ENCODE data around the gene RGP1.

Gene RGP1

DNA sequence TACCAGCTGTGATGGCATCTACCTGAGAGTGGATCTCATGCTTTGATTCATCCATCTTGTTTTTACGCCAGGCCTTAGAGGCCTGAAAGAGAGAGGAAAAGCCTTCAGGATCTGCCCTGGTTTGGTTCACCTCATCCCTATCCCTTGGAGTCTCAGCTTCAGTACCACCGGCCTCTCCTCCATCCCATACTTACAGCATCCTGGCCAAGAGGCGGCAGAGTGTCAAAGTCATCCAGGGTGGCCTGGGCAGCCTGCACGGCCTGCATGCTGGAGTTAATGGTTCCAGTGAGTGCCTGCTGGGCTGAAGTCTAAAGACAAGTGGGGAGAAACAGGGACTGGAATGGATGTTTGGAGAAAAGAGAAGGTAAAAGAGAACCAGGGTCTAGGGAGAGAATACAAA is 29.5 kb upstream of the RGP1 start:
- no peak for DNase-seq (ENCODE audit: extremely low read depth in 1 of 2, low read depth in 1 of 2)

- DNase-seq (ENCODE audit: extremely low read depth in 1 of 2, low read depth in 1 of 2) = no peak
Measured at GRCh38 chr9:35723426-35723825, 25.7 kb upstream of the RGP1 start.

- DNase-seq (ENCODE audit: extremely low read depth in 1 of 2, low read depth in 1 of 2) = no peak
Measured at GRCh38 chr9:35723908-35724307, 25.2 kb upstream of the RGP1 start.

DNA sequence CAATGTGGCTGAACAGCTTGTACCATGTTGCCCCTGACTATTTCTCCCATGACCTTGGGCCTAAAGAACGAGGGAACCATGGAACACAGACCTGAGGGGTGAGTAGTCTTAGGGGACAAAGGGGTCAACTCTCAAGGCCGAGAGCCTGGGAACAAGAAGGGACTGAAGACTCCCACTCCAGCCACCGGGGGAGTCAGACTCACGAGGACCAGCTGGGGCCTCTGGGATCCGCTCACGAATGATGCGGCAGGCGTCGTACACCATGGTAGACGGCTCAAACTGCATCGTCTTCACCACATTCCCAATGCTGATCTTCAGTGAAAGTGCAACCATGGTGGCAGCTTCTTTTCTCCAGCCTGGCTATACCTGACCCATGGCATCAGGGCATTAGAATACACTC is 23.7 kb upstream of the RGP1 start:
- no peak for DNase-seq (ENCODE audit: extremely low read depth in 1 of 2, low read depth in 1 of 2)

DNA sequence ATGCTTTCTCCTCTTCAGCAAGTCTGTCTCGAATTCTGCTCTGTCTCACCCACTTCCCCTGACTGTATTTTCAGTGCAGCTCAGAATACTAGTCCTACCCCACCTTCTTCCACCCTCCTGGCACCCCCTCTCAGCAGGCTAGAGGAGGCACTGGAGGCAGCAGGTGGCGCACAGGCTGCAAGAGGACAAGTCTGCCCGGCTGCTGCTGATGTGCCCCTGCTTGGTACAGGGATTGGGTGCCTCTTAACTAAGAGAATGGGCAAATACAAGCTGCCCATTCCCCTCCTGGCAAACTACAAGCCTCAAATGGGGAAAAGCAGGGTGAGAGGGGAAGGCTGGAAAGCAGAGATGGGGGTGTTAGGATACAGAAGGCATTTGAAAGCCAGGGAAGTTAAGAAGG is 22.2 kb upstream of the RGP1 start:
- DNase-seq (ENCODE audit: extremely low read depth in 1 of 2, low read depth in 1 of 2) = no peak

- DNase-seq (ENCODE audit: extremely low read depth in 1 of 2, low read depth in 1 of 2) = no peak
Measured at GRCh38 chr9:35727676-35728040, 21.4 kb upstream of the RGP1 start.

DNA sequence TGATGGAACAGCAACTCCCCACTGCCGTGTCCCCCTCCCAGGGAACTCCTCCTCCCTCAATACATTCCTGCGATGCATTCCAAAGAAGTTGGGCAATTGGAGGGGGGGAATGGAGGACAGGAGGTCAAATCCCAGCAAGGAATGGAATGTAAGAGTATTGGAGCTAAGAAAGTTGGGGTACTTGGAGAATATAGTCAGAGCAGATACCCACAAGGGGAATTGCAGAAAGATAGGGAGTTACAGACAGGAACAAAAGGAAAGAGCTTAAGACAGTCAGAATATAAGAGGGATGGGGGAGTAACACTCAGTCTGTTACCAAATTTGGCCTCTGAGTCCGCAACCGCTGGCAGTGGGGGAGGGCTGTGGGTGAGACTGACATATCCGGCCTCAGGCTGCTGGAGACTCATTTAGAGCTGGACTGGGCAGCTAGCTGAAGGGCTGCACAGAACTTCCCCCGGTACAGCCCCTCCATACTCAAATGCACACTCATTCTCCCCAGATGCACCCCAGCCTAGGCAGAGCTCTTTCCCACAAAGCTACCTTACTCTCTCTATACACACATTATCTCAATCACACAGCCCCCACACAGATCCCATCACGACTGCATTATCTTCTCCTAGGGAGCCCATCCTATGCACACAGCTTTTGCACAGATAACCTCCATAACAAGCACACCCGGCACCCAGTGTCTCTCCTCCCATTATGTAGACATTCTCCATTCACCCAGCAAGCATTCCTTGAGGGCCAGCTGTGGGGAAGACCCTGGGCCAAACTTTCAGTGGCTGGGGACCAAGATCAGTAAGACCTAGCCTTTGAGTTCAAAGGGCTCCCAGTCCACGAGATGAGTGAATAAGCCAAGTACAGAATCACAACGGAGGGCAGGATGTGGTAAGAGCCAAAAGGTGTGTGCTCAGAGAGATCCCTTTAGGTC is 20.8 kb upstream of the RGP1 start:
- peak in 1 of 2 donors; percentile 54 for DNase-seq (ENCODE audit: extremely low read depth in 1 of 2, low read depth in 1 of 2)

GRCh38 chr9:35729101-35729500 is 20.0 kb upstream of the RGP1 start:
- DNase-seq (ENCODE audit: extremely low read depth in 1 of 2, low read depth in 1 of 2) = no peak

DNA sequence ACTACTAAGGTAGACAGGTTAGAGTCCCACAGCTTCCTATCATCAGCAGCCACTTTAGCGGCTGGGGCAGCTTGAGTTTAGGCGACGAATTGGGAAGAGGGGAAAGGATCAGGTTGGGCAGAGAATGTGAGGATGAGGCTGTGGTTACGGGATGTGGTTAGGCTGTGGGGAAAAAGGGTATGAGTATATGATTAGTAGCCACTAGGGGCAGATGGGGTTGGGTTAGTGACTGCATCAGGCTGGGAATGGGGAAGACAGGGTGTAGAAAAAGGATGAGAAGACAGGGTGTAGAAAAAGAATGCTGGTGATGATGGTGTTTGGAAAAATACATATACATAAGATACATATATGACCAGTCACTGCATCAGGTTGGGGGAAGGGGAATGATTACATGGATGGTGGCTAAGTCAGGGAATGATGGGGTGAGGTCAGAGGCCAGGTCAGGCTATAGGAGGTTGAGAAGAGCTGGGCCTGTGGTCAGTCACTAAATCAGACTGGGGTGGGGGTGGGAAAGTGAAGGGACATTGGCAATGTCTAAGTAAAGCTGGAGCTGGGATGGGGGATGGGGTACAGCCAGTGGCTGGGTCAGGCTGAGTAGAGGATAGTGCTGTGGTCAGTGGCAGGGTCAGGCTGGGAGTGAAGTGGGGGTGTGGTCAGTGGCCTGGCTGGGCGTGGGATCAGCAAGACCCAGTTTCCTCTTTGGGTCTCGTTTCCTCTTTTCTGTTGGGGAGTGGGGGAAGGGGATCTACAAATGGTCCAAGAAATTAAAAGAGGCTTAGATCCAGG is 19.2 kb upstream of the RGP1 start:
- no peak for DNase-seq (ENCODE audit: extremely low read depth in 1 of 2, low read depth in 1 of 2)

DNA sequence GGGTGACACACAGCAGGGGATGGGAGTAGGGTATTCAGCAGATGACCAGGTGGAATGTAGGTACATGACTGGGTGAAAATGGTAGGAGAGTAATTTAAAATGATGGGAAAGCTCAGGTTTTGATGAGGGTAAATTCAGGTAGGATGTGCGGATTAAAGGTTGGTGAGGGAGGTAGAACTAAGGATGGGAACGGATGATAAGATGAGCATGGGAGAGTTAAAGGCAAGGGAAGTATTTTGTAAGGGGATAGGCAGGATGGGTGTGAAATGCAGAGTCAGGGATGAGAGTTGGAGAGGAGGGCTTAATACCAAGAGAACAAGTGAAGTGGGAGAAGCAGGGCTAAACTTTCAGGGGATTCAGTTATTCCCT is 18.6 kb upstream of the RGP1 start:
- DNase-seq (ENCODE audit: extremely low read depth in 1 of 2, low read depth in 1 of 2) = no peak

GRCh38 chr9:35731415-35732184 is 17.5 kb upstream of the RGP1 start:
- DNase-seq (ENCODE audit: extremely low read depth in 1 of 2, low read depth in 1 of 2) = no peak

GRCh38 chr9:35732185-35732799 is 16.8 kb upstream of the RGP1 start, which contains the start of the genes CREB3 and TLN1:
Gene CREB3, plus strand, starts transcription at chr9:35732666. Its CDS starts 107 bp downstream, at chr9:35732773.
Gene TLN1, minus strand, starts transcription at chr9:35732195. Its CDS starts 6,501 bp downstream, at chr9:35725694.
- DNase-seq (ENCODE audit: extremely low read depth in 1 of 2, low read depth in 1 of 2) = peak; percentile 93 to 98

- DNase-seq (ENCODE audit: extremely low read depth in 1 of 2, low read depth in 1 of 2) = no peak
Measured at GRCh38 chr9:35732800-35733541, 16.1 kb upstream of the RGP1 start.

GRCh38 chr9:35734096-35734495 is 15.0 kb upstream of the RGP1 start:
- no peak for DNase-seq (ENCODE audit: extremely low read depth in 1 of 2, low read depth in 1 of 2)

DNA sequence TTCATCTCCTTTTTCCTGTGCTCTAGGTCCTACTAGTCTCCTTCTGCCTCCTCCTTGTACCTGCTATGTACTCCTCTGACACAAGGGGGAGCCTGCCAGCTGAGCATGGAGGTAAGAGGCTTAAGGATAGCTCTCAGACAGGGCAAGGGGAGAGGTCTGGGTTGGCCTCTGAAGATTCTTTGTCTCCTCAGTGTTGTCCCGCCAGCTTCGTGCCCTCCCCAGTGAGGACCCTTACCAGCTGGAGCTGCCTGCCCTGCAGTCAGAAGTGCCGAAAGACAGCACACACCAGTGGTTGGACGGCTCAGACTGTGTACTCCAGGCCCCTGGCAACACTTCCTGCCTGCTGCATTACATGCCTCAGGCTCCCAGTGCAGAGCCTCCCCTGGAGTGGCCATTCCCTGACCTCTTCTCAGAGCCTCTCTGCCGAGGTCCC is 12.9 kb upstream of the RGP1 start:
- DNase-seq (ENCODE audit: extremely low read depth in 1 of 2, low read depth in 1 of 2) = peak in 1 of 2 donors; percentile 50

DNA sequence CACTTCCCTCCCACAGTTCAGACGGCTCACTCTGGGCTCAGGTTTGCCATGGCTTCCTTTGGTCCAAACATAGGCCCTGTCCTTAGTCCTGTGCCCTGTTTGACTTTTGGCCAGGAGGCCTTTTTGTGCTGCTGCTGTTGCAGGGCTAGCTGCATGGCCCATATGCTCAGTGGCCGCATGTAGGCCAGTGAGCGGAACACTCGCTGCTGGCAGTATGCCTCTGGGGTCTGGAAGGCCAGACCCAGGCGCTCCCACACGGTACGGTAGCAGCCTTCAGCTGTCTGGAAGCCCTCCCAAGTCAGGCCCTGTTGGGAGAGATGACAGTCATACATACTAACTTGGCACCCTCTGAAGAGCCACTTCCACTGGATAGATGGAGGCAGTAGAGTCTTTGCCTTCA is 11.9 kb upstream of the RGP1 start:
- no peak for DNase-seq (ENCODE audit: extremely low read depth in 1 of 2, low read depth in 1 of 2)

- DNase-seq (ENCODE audit: extremely low read depth in 1 of 2, low read depth in 1 of 2) = no peak
Measured at GRCh38 chr9:35738186-35738585, 10.9 kb upstream of the RGP1 start.

DNA sequence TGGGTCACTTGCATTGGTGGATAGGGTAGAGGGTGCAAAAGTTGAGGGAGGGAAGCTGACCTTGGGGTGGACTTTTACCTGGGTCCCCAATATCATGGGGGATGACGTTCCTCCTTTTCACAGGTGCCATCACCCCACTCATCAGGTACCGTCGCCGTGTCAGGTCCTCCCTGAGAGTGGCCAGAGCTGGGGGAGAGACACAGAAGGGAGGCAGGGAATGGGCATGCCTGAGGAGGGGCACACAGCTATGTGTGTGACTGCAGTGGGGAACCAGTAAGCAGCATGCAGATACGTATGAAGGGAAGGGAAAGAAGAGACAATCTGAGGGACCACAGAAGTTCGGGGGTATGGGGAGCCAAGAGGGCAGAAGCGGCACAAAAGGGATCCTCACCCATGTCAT is 10.2 kb upstream of the RGP1 start:
- DNase-seq (ENCODE audit: extremely low read depth in 1 of 2, low read depth in 1 of 2) = no peak

DNA sequence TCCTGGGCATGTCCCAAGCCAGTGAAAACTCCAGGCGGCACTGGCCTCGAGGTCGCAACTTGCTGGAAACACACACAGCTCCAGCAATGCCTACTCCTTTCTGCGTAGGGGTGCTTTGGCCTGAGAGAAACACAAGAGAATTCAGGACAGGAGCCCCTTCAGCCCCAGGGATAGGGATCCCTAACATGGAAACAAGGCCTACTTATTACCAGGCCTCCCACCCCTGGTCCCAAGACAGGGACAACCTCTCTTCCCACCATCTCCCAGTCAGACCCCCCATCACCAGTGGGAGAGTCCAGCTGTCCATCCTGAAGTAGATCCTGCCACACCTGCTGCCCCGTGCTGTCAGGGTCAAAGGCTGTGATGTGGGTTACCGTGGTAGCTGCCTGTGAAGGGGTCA is 8.8 kb upstream of the RGP1 start:
- no peak for DNase-seq (ENCODE audit: extremely low read depth in 1 of 2, low read depth in 1 of 2)

DNA sequence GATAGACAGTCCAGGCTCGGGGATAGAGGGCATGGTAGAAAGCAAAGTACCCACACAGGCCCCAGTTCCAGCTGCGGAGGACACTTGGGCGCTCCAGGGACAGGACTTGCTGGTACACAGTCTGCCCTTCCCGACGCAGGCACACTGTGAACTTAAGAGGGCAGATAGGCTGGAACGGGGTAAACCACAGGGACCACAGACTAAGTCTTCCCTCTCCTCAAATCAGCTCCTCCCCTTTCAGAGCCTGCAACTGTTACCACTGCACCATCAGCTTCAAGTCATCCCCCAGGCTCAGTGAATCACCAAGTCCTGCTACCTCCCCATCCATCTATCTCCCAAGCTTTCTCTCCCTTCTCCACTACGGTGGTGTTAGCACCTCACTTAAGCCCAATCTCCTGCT is 7.3 kb upstream of the RGP1 start:
- DNase-seq (ENCODE audit: extremely low read depth in 1 of 2, low read depth in 1 of 2) = no peak

All from stimulated activated CD8-positive, alpha-beta memory T cell treated with anti-CD3 and anti-CD28 coated beads, Interleukin-7, amount 100 ng/mL, for 48 hours (primary cell).